AG04449 (cell line): ENCODE measurements around the gene GPC2.
"Not testable (repeated sequence)": the region's sequence is repeated elsewhere in the genome, so short reads cannot be mapped to it uniquely, and the experiment has no call there.

ENCODE experiments used
- CTCF ChIA-PET: fragments of 350-600 bp; formaldehyde crosslinking; extraction: SDS; loops from one replicate; lab custom pipeline; 2021; ENCODE audit warnings: antibody characterized with exemption; lab: Yijun Ruan, JAX
- POLR2A ChIA-PET: fragments of 400-600, 350-600 bp; formaldehyde crosslinking; extraction: SDS; loops from one replicate; lab custom pipeline; 2020; ENCODE audit warnings: antibody characterized with exemption, inconsistent platforms; lab: Yijun Ruan, JAX
- DNase-seq: peaks from one replicate; pipeline ENCODE4 v3.0.0-alpha.2; 2010; ENCODE audit warnings: low read depth, low spot score
- H3K4me3 ChIP-seq: 2 replicates; pipeline ENCODE4 v1.5.1; 2011; ENCODE audit warnings: low read depth, mild to moderate bottlenecking, control low read depth, low read length
- TF ChIP-seq, protein P1 (sequence below): IDR thresholded peaks from one replicate; pipeline ENCODE4 v1.5.1; 2011; ENCODE audit warnings: mild to moderate bottlenecking, moderate library complexity, low read length, control low read depth, inconsistent platforms; ENCODE audit not compliant: insufficient read depth; ENCODE audit errors: missing control alignments

Gene GPC2, protein sequence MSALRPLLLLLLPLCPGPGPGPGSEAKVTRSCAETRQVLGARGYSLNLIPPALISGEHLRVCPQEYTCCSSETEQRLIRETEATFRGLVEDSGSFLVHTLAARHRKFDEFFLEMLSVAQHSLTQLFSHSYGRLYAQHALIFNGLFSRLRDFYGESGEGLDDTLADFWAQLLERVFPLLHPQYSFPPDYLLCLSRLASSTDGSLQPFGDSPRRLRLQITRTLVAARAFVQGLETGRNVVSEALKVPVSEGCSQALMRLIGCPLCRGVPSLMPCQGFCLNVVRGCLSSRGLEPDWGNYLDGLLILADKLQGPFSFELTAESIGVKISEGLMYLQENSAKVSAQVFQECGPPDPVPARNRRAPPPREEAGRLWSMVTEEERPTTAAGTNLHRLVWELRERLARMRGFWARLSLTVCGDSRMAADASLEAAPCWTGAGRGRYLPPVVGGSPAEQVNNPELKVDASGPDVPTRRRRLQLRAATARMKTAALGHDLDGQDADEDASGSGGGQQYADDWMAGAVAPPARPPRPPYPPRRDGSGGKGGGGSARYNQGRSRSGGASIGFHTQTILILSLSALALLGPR

DNA sequence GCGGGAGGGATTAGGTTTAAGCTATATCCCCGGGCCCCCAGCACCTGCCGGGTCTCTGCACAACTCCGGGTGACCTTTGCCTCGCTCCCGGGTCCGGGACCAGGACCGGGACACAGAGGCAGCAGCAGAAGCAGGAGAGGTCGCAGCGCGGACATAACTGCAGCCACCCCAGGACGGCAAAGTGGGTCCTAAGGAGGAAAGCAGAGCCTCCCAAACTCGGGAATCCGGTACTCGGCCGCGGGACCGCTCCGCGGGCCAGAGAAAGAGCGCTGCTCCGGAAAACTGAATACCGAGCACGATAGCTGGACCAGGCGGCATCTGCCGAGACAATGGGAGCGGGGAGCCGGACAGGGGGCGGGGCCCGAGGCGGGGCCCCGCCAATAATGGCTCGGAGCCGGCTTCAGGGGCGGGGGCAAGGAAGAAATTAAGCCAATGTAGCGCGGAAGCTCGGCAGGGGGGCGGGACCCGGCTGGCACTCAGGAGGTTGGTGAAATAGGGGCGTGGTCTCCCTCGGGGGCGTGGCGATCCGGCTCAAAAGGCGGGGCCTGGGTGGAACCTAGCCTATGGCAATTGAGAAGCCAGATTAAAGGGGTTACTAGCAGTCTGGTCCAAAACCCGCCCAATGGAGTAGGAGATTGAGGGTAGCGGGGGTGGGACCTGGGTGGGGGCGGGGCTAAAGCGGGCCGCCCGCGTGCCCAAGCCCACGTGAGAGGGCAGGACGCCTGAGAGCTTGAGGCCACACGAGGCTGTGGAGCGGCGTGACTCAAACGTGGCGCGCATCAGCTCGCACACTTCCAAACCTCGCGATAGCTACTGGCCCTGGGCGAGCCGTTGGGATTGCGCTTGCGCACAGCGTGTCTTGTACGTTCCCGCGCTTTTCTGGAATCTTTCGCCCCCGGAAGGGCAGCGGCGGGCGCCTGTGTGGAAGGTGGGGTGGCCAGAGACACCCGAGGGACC is at the start of gene GPC2, which contains the start of gene STAG3:
GPC2 (minus strand) TSS at position 337 of the 957 bp plus-strand sequence; CDS start at position 155, 182 bp downstream.
STAG3 (plus strand) TSS at position 874 of the 957 bp plus-strand sequence. CDS start 2,639 bp downstream, outside the sequence.
- TF ChIP-seq, protein P1, sequence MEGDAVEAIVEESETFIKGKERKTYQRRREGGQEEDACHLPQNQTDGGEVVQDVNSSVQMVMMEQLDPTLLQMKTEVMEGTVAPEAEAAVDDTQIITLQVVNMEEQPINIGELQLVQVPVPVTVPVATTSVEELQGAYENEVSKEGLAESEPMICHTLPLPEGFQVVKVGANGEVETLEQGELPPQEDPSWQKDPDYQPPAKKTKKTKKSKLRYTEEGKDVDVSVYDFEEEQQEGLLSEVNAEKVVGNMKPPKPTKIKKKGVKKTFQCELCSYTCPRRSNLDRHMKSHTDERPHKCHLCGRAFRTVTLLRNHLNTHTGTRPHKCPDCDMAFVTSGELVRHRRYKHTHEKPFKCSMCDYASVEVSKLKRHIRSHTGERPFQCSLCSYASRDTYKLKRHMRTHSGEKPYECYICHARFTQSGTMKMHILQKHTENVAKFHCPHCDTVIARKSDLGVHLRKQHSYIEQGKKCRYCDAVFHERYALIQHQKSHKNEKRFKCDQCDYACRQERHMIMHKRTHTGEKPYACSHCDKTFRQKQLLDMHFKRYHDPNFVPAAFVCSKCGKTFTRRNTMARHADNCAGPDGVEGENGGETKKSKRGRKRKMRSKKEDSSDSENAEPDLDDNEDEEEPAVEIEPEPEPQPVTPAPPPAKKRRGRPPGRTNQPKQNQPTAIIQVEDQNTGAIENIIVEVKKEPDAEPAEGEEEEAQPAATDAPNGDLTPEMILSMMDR, result no peak
- ChIA-PET POLR2A (interaction anchor here (0.7 to 1.0 kb wide), 4 partner anchors 9 to 619 kb away, joined by 4 to 8 read pairs (median 4); partner anchors contain the start of genes GAL3ST4 and LAMTOR4), CTCF (interaction anchor here (0.9 to 5.8 kb wide), 6 partner anchors 10 to 46 kb away, joined by 3 to 48 read pairs (median 8); partner anchors contain the start of gene GAL3ST4)
- DNase-seq, result peak; percentile 70
- peak within 1 kb of the TSS; percentile 89 for H3K4me3 ChIP-seq

DNA sequence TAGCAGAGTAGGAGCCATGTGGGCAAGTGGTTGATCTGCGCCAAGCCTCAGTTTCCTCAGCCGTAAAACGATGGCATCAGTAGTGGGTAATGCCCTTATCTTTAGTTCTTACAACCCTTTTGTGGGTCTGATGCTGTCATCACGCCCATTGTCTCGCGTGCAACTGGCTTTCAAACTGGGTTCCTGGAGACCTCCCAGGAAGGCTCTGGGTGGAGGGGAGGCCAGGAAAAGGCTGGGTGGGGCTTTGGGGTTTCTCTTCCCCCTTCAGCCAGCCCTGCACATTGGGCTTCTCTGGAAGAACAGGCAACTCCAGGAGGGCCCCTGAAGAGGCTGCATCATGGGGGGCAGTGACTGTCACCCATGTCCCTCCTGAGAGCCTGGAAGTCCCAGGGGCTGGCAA is 47.7 kb upstream of the GPC2 start:
- DNase-seq, POLR2A ChIA-PET, H3K4me3 ChIP-seq: not testable (repeated sequence)
- CTCF ChIA-PET, result interaction anchor here (1.7 to 2.0 kb wide), 2 partner anchors 92 to 94 kb away, joined by 5 read pairs; no protein-coding TSS in a partner anchor

DNA sequence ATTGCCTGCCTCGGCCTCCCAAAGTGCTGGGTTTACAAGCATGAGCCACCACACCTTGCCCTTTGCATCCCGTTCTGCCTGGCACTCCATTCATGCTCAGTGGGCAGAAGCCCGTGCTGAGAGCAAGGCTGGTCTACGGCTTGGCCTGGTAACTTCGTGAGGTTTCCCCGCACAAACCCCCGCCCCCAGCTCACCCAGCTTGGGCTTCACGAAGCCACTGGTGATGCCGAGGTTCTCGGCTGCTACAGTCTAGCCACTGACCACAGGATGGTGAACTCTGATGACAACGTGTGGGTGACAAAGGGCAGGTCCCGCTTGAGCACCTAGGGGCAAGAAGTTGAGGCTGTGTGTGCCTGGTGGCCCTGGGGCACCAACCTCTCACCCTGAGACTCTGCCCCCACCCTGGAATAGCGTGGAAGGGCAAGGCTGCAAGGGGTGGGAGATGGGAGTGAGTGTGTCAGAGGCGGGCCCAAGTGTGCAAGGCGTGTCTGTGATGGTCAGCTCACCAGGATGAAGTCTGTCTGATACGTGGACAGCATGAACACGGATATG is 46.3 kb upstream of the GPC2 start:
- CTCF ChIA-PET, result interaction anchor here (2.0 to 17.7 kb wide), 2 partner anchors 90 to 91 kb away, joined by 5 to 298 read pairs; no protein-coding TSS in a partner anchor
- POLR2A ChIA-PET, DNase-seq: not testable (repeated sequence)

DNA sequence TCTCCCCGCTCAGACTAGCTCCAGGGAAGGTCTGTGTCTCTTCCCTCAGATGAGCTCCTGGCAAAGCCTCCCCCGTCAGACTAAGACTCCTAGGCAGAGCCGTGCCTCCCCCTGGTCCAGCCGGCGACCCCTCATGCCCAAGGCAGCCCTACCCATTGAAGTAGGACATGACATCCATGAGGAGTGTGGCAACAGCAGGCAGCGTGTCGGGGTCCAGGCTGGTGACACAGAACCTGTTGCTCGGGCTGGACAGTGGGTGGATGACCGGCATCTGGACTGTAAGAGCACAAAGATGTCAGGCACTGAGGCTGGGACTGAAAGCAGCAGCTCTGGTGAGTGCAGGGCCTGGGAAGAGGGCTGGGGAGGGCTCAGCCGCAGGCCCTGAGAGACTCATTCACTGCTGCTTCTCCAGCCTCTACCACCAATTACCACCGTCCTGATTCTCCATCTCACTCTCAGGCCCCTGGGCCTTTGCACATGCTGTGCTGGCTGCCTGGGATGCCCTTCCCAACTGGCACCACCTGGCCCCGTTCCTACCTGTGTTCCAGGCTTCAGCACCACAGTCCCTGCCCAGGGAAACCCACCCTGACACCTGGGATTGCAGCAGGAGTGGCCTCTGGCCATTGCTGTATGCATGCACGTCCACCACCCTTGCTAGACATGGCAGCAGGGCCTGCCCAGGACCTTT is 45.4 kb upstream of the GPC2 start:
- no peak overlapping the region for H3K4me3 ChIP-seq
- CTCF ChIA-PET, result interaction anchor here (0.9 to 17.7 kb wide), 2 partner anchors 33 to 89 kb away, joined by 6 to 298 read pairs; no protein-coding TSS in a partner anchor
- TF ChIP-seq, protein P1, result no peak
- POLR2A ChIA-PET, result no interaction called here
- no peak for DNase-seq

More for the DNA sequence above, 46.3 kb upstream of the GPC2 start:
- not testable (repeated sequence) for H3K4me3 ChIP-seq

DNA sequence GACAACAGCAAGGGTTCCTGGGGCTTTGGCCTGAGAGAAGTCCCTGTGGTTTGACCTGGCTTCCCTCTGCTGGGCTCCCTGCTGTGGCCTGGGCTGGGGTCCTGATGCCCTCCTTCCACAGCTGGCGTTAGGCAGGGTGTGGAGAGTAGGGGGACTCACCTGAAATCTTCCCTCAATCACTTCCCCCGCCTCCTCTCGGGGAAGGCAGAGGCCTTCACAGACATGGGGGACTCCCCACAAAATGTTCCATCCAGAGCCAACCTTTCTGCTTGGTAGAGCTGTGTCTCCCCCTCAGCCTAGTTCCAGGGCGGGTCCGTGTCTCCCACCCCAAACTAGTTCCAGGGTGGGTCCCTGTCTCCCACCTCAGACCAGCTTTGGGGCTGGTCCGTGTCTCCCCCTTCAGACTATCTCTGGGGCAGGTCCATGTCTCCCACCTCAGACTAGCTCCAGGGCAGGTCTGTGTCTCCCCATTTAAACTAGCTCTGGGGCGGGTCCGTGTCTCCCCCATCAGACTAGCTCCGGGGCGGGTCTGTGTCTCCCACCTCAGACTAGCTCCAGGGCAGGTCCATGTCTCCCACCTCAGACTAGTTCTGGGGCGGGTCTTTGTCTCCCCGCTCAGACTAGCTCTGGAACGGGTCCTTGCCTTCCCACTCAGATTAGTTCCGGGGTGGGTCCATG is 44.7 kb upstream of the GPC2 start:
- H3K4me3 ChIP-seq, result no peak overlapping the region
- CTCF ChIA-PET, result interaction anchor here (0.9 to 17.7 kb wide), 3 partner anchors 32 to 124 kb away, joined by 3 to 298 read pairs (median 6); no protein-coding TSS in a partner anchor
- TF ChIP-seq, protein P1, result no peak
- no peak for DNase-seq
- POLR2A ChIA-PET, result no interaction called here

DNA sequence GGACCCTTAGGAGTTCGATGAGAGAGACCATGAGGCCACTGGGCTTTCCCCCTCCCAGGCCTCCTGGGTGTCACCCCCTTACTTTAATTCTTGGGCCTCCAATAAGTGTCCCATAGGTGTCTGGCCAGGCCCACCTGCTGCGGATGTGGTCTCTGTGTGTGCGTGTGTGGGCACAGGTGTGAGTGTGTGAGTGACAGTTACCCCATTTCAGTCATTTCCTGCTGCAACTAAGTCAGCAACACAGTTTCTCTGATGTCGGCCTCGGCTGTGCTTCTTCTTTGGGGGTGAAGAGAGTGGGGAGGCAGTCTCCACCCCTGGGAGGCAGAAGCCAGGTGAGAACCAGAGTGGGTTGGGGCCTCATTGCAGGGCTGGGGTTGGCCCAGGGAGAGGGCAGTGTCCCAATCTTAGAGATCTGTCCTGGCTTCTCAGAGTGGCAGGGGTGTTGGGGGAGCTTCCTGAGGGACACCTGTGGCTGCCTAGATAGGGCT is 44.1 kb upstream of the GPC2 start:
- TF ChIP-seq, protein P1, result no peak
- ChIA-PET POLR2A (no interaction called here), CTCF (interaction anchor here (1.4 to 17.7 kb wide), 2 partner anchors 88 to 124 kb away, joined by 3 to 298 read pairs; no protein-coding TSS in a partner anchor)
- H3K4me3 ChIP-seq, result no peak overlapping the region
- DNase-seq, result no peak
